ENCODE data around the gene OR13C9. TPM values are rescaled to one million over a fixed set of nuclear protein-coding genes. Genes with fewer than 3 reads are reported as not detected.

The OR13C9 gene
- total RNA-seq, 1 donor: not detected

DNA sequence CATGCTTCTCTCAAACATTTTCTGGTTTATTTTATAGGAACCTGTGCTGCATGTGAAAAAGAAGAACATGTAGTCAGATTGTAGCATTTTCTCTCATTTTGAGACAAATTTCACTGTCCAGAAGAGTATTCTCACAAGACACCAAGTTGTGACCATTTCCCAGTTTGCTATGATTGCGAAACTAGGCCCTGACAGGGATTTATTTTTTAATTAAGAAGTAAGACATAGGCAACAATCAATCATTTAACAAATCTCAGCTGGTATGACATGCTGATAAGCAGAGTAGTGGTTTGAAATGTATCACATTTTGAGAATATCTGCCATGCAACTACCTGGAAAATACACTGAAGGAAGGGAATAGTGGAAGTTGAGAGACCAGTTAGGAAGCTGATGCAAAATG is 37.4 kb downstream of the OR13C9 start:
- TF ChIP-seq, protein P1, sequence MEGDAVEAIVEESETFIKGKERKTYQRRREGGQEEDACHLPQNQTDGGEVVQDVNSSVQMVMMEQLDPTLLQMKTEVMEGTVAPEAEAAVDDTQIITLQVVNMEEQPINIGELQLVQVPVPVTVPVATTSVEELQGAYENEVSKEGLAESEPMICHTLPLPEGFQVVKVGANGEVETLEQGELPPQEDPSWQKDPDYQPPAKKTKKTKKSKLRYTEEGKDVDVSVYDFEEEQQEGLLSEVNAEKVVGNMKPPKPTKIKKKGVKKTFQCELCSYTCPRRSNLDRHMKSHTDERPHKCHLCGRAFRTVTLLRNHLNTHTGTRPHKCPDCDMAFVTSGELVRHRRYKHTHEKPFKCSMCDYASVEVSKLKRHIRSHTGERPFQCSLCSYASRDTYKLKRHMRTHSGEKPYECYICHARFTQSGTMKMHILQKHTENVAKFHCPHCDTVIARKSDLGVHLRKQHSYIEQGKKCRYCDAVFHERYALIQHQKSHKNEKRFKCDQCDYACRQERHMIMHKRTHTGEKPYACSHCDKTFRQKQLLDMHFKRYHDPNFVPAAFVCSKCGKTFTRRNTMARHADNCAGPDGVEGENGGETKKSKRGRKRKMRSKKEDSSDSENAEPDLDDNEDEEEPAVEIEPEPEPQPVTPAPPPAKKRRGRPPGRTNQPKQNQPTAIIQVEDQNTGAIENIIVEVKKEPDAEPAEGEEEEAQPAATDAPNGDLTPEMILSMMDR (IDR thresholded peaks at IDR 0.05; ENCODE audit: insufficient read depth, low read length): no peak
- H3K4me3 ChIP-seq (ENCODE audit: low read depth, low read length): no peak overlapping the region
- DNase-seq (ENCODE audit: low read depth): no peak

DNA sequence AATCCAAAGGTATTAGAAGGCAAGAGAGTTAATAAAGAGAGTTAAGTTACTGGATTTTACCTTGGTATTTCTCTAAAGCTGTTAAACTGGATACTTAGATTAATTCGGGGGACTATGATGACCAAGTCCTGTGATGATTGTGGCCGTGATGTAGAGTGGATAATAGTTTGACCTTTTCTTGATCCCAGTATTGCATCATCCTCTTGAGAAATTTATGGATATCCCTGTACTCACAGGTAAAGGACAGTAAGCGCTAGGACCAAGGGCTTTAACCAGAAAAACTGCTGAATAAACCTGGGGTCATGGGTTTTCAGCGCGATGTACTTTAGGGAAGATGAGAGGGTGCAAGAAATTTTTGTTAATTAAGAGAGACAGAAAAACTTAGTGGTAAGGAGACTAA is 40.7 kb downstream of the OR13C9 start:
- DNase-seq (ENCODE audit: low read depth): no peak
- TF ChIP-seq, protein P1 (IDR thresholded peaks at IDR 0.05; ENCODE audit: insufficient read depth, low read length): no peak
- no peak overlapping the region for H3K4me3 ChIP-seq (ENCODE audit: low read depth, low read length)

GRCh38 chr9:104575456-104575855 is 42.5 kb downstream of the OR13C9 start:
- TF ChIP-seq, protein P1 (IDR thresholded peaks at IDR 0.05; ENCODE audit: insufficient read depth, low read length): no peak

DNA sequence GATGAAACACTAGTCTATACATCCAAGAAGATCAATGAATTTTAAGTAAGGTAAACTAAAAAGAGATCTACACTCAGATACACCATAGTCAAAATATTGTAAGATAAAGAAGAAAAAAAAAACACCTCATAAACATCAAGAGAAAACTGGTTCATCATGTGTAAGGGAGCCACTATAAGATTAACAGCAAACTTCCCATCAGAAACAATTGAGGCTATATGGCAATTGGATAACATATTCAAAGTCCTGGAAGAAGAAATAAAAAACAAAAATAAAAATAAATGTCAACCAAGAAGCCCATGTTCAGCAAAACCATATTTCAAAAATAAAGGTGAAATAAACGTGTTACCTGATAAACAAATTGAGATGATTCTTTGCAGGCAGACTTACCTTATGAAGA is 45.4 kb downstream of the OR13C9 start:
- DNase-seq (ENCODE audit: low read depth): no peak
- no peak overlapping the region for H3K4me3 ChIP-seq (ENCODE audit: low read depth, low read length)
- TF ChIP-seq, protein P1 (IDR thresholded peaks at IDR 0.05; ENCODE audit: insufficient read depth, low read length): no peak

More at GRCh38 chr9:104575456-104575855, 42.5 kb downstream of the OR13C9 start:
- no peak for DNase-seq (ENCODE audit: low read depth)
- H3K4me3 ChIP-seq (ENCODE audit: low read depth, low read length): no peak overlapping the region

DNA sequence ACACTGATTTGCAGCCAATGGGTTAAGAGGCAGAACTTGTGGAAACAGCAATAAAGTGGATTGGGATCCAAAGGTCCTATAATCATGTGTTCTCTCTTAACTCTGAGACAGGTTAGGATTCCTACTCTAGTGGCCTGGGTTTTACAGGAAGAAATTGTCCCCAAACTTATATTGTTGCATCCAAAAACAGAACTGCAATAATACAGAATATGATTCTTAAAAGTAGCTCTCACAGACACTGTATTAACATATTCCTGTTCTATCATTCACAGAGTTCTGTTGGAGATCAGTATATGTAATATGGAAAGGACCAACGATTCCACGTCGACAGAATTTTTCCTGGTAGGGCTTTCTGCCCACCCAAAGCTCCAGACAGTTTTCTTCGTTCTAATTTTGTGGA is 49.1 kb downstream of the OR13C9 start, which contains the start of gene OR13C8:
Gene OR13C8 (plus strand): TSS at position 301 of the 400 bp plus-strand sequence. CDS start 0 bp downstream, at position 301.
- no peak within 1 kb of the TSS for H3K4me3 ChIP-seq (ENCODE audit: low read depth, low read length)
- TF ChIP-seq, protein P1 (IDR thresholded peaks at IDR 0.05; ENCODE audit: insufficient read depth, low read length): no peak
- DNase-seq (ENCODE audit: low read depth): no peak

Other genes starting within 250 kb of the OR13C9 start
- gene OR13F1, start 113.9 kb downstream of the OR13C9 start, total RNA-seq (ENCODE audit: low replicate concordance): not detected in 2 replicates
- gene OR13C4, start 91.0 kb downstream of the OR13C9 start, total RNA-seq (ENCODE audit: low replicate concordance): not detected in 2 replicates
- gene OR13C3, start 81.3 kb downstream of the OR13C9 start, total RNA-seq (ENCODE audit: low replicate concordance): not detected in 2 replicates
- not detected in 2 replicates for gene OR13C8, start 49.0 kb downstream of the OR13C9 start, total RNA-seq (ENCODE audit: low replicate concordance)
- gene OR13C5, start 18.8 kb downstream of the OR13C9 start, total RNA-seq (ENCODE audit: low replicate concordance): not detected in 2 replicates
- not detected in 2 replicates for gene OR13C2, start 12.6 kb downstream of the OR13C9 start, total RNA-seq (ENCODE audit: low replicate concordance)
- gene OR13D1, start 76.3 kb upstream of the OR13C9 start, total RNA-seq (ENCODE audit: low replicate concordance): not detected in 2 replicates
- gene NIPSNAP3A, start 129.5 kb upstream of the OR13C9 start, total RNA-seq (ENCODE audit: low replicate concordance): 52.9 and 56.6 TPM in 2 replicates
- gene NIPSNAP3B, start 145.9 kb upstream of the OR13C9 start, total RNA-seq (ENCODE audit: low replicate concordance): 0.72 TPM in 1 of 2 replicates, not detected in the other

Data from fibroblast of the aortic adventitia (primary cell).